Measurements from ENCODE around the gene LYSMD1. TPM values are rescaled to one million over a fixed set of nuclear protein-coding genes. Genes with fewer than 3 reads are reported as not detected.

LYSMD1 gene
- polyA plus RNA-seq, 1 donor, result 12.2 TPM

DNA sequence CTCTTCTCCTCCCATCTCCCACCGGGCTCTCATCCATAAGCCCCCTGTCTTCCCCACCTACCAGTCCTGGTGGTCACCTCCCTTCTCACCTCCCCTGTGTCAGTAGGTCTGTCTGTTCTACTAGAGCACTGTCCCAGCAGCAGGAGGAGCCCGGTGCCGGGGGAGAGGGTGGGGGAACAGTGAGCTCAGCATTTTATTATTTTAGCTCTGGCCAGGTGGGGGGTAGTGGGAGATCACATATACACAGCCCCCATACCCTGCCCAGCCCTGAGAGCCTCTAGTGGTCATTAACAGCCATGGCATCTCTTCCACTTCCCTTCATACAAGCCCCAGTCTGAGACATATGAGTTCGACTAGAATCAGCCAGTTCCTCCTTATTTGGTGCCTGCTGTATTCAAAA, 10.2 kb upstream of the LYSMD1 start, which contains the start of gene TMOD4:
Gene TMOD4 (minus strand): TSS at position 119 of the 400 bp plus-strand sequence. CDS start 1,106 bp downstream, outside the sequence.
- no peak for DNase-seq (ENCODE audit: low read depth)

DNA sequence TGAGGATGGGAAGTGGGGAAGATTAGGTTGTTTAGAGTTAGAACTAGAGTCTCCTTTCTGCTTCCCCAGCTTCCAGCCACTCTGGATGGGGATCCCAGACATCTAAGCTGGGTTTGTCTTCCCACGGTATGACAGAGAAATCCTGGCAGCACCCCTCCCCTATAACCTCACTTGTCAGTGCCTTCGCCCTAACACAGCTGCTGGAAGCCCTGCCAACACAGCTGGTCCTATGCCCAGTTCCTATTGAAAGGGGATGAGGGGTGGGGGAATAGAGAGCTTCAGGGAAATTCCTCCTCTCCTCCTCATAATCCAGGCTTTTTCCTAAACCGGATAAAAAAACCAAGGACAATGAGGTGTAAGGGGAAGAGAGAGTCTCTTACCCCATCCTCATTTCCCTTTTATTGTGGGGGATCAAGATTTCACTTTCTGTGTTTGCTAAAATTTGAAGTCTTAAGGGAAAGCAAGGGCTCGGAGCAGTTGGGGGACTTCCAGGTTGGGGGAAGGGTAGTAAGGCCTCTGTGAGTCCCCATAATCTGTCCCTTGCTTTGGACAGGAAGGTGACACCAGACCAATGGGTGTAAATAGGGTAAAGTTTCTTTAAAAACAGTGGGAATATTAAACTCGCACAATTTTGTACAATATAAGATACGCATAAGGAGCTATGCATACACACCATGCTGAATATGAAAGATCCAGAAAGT, 9.5 kb upstream of the LYSMD1 start:
- DNase-seq (ENCODE audit: low read depth), result no peak

GRCh38 chr1:151171190-151171589, 5.5 kb upstream of the LYSMD1 start:
- DNase-seq (ENCODE audit: low read depth), result no peak

DNA sequence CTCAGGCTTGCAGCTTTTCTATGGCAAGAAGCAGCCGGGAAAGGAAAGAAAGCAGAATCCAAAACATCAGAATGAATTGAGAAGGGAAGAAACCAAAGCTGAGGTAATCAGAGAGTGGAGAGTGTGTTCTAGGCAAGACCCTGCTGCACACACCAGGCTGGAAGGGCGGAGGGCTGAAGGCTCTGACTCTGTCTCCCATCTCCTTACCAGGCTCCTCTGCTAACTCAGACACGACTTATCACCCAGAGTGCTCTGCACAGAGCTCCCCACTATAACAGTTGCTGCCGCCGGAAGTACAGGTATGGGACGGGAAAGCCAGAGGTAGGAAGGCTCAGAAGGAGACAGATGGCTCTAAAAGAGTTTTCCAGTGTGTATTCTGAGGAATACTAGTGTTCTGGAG, 1.4 kb upstream of the LYSMD1 start:
- no peak for DNase-seq (ENCODE audit: low read depth)

- no peak for DNase-seq (ENCODE audit: low read depth)
Observed at GRCh38 chr1:151166505-151166956, 829 bp upstream of the LYSMD1 start.

GRCh38 chr1:151165281-151165737, 393 bp downstream of the LYSMD1 start:
- no peak for DNase-seq (ENCODE audit: low read depth)

- DNase-seq (ENCODE audit: low read depth), result no peak
Observed at GRCh38 chr1:151164732-151165280, 896 bp downstream of the LYSMD1 start.

GRCh38 chr1:151159373-151159772, 6.3 kb downstream of the LYSMD1 start:
- no peak for DNase-seq (ENCODE audit: low read depth)

GRCh38 chr1:151158751-151159251, 6.9 kb downstream of the LYSMD1 start:
- DNase-seq (ENCODE audit: low read depth), result no peak

- no peak for DNase-seq (ENCODE audit: low read depth)
Observed at GRCh38 chr1:151158326-151158725, 7.4 kb downstream of the LYSMD1 start.

GRCh38 chr1:151157067-151157531, 8.6 kb downstream of the LYSMD1 start:
- DNase-seq (ENCODE audit: low read depth), result no peak

- no peak for DNase-seq (ENCODE audit: low read depth)
Observed at GRCh38 chr1:151156515-151156819, 9.2 kb downstream of the LYSMD1 start, which contains the start of gene TNFAIP8L2. Gene TNFAIP8L2, plus strand, starts transcription at chr1:151156649. Its CDS starts 2,049 bp downstream, at chr1:151158698.

- DNase-seq (ENCODE audit: low read depth), result no peak
Observed at GRCh38 chr1:151147665-151148064, 18.0 kb downstream of the LYSMD1 start.

DNA sequence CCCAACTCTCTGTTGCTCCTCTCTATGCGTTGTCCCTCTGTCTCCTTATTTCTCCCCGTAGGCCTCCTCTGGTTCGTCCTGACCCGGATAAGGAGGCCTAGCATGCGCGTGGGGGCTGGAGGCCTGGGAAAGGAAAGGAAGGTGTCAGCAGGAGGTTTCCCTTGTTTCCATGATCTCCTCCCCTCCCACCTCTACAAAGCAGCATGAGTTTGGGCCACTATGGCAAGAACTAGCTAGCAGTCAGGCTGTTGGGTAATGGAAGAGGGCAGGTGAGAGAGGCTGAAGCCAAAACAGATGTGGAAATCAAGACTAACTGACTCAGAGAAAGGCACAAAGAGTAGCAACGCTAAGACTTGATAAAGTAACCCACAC, 18.6 kb downstream of the LYSMD1 start:
- no peak for DNase-seq (ENCODE audit: low read depth)

DNA sequence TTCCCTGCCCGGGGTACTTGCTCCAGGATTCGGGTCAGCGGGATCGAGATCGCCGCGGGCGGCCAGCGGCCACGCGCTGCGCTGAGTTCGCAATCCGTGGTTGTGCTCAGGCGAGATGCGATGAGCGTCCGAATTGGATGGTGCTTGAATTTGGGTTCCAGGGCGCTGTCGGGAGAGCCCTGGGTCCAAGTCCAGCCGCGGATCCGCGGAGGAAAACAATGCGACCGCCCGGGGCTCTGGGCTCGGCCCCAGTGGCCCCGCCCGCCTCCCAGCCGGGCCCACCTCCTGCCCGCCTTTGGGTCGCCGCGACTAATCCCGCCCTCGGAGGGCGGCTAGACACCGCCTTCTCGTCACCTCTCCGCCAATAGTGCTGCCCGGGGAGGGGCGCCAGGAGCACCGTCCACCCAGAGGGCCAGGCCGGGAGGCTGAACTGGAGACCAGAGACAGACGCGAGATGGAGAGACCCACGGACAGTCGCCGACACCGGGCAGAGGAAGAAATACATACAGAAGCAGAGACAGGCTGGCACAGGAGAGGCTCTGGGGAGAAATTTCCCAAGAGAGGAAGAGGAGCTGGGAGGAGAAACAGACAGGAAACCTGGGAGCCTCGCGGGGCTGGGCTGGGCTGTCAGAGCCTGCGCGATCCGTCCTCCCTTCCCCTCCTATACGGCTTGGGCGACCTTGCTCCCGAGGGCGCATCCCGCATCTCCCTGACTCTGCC, 19.1 kb downstream of the LYSMD1 start, which contains the start of gene SEMA6C:
Gene SEMA6C (minus strand): TSS at position 220 of the 720 bp plus-strand sequence. CDS start 4,010 bp downstream, outside the sequence.
- peak; percentile 86 for DNase-seq (ENCODE audit: low read depth)

- DNase-seq (ENCODE audit: low read depth), result no peak
Observed at GRCh38 chr1:151146072-151146411, 19.7 kb downstream of the LYSMD1 start.

- DNase-seq (ENCODE audit: low read depth), result no peak
Observed at GRCh38 chr1:151145304-151146071, 20.2 kb downstream of the LYSMD1 start.

DNA sequence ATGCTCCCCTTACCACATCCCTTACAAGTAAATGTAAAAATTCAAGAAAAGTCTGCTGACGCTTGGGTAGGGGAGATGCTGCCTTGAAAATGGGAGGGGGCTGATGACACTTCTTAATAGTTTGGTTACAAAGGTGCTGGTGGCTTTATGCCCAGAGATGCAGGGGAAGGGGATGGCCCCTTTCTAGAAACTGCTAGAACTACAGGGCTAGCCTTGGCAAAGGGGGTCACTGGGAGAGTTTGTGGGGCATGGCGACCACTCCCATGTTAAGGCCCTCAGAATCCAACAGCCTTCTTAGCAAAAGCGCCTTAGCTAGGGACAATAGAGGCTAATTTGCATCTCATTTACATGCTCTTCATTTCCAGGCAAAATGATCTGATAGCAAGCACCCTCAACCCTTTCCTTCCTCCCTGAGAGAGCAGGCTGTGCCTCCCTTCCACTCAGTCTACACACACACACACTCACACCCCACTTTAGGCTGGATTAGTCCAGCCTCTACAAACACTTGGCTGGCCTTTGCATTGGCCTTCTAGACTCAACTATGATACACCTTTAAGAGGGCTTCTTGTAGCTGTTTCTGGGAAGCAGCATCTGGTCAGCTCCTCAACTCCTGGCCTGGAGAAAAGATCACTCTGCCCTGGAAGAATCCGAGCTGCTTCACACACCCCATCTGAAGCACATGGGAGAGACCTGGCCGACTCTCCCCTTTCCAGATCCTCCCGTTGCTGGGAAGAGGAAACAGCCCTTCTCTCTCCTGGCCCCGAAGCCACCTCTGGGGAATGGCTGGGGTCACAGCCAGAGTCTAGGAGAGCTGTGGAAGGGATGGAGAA, 21.0 kb downstream of the LYSMD1 start:
- no peak for DNase-seq (ENCODE audit: low read depth)

DNA sequence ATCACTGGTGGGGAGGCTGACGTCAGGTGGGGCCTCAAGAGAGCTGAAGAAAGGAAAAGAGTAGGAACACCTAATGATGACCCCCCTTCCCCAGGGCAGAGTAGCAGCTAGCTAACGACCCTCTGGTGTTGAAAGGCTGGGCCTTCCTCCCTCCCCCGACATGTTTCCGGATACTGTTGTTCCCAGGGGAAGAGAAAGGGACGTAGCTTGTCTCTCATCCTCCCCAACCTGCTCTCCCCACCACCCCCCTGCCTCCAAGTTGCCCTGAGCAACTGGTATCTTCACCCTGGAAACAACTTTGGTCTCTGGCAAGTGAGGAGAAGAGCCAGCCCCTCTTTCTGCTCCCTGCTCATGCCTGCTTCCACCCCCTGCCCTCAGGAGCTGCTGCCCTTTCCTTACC, 21.7 kb downstream of the LYSMD1 start:
- no peak for DNase-seq (ENCODE audit: low read depth)

DNA sequence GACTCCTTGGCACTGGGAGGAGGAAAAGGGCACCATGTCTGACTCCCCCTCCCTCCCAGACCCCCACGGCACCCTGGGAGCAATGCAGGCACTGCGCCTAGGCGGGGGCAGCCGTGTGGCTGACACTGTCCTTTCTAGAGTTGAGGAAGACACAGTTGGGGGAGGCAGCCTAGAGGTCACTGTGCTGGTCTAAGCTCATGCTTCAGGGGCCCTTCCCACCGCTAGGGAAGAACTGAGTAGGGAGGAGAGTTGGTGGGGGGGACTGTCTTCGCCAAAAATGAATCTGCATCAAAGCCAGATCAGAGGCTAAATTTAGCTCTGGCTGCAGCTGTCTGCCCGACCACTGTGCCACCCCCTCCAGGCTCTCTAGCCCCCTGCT, 22.7 kb downstream of the LYSMD1 start:
- no peak for DNase-seq (ENCODE audit: low read depth)

Data from forelimb muscle (tissue), 1 donor.